Body of pancreas (tissue), 4 donors: Measurements from ENCODE around the gene TCF3. TPM values are rescaled to one million over a fixed set of nuclear protein-coding genes. Genes with fewer than 3 reads are reported as not detected.

Experiments used
- ATAC-seq: fragments of 150-250 bp; one replicate; pipeline ENCODE4 v1.9.1; 2016
- DNase-seq, 4 donors: peaks; one replicate each; pipeline ENCODE4 v3.0.0-alpha.2; 2019
- H3K27ac ChIP-seq, 4 donors: fragments of 200-600 bp; sonication (generic); 1 replicate in 3 of 4; 2 replicates in 1 of 4; pipeline versions ENCODE4 v1.5.1 to v1.6.1; 2016 to 2019; ENCODE audit warnings: mild to moderate bottlenecking in 1 of 4, mixed read lengths in 1 of 4, moderate library complexity in 1 of 4
- H3K27me3 ChIP-seq, 2 donors: fragments of 200-600 bp; sonication (generic); one replicate each; pipeline ENCODE4 v1.6.0; 2016; ENCODE audit warnings: mild to moderate bottlenecking in 1 of 2
- H3K36me3 ChIP-seq, 2 donors: fragments of 200-600 bp; sonication (generic); replicated peaks in 1 of 2; 2 replicates each; pipeline ENCODE4 v1.5.1; 2016; ENCODE audit warnings: low read depth in 2 of 2; ENCODE audit not compliant: insufficient read depth in 1 of 2
- H3K4me1 ChIP-seq: fragments of 200-600 bp; sonication (generic); one replicate; pipeline ENCODE4 v1.6.0; 2016
- H3K4me3 ChIP-seq, 2 donors: fragments of 200-600 bp; sonication (generic); 1 replicate in 1 of 2; 2 replicates in 1 of 2; pipeline ENCODE4 v1.5.1; 2016 to 2019
- H3K9me3 ChIP-seq, 3 donors: fragments of 200-600 bp; sonication (generic); 1 replicate in 2 of 3; 2 replicates in 1 of 3; pipeline ENCODE4 v1.5.1; 2016
- POLR2A ChIP-seq, 3 donors: fragments of 450-650 bp; IDR thresholded peaks; one replicate each; pipeline ENCODE4 v1.6.1; 2016; ENCODE audit warnings: antibody characterized with exemption in 3 of 3, mild to moderate bottlenecking in 2 of 3
- WGBS, 2 donors: methylation state at CpG; one replicate each; pipeline ENCODE4 v1.1.5; 2017; 5-methylcytosine and 5-hydroxymethylcytosine counted together
- intact Hi-C: fragments of 100-400 bp; cut with DNase I; formaldehyde crosslinking; loops from one replicate; pipeline ENCODE4 v1.15.1; 2023
- total RNA-seq, 2 donors: library from RNA; depleted of rRNA; stranded (reverse); fragments of >200 nt; gene quantifications; one replicate each; pipeline ENCODE4 v1.1.0, GENCODE V29; 2016
- TF ChIP-seq, protein P1 (sequence below), 7 experiments: fragments of 450-650 bp in 4 of 7; fragments of 200-600 bp in 3 of 7; sonication (generic) in 3 of 7; IDR thresholded peaks; one replicate each; pipeline ENCODE4 v1.5.1; 2016 to 2019; ENCODE audit warnings: antibody characterized with exemption in 7 of 7

Gene TCF3
- total RNA-seq, 2 donors from 2014 or later, result 23.7 to 25.4 TPM

GRCh38 chr19:1648920-1649541 lies 3.4 kb downstream of the TCF3 start:
- Histone ChIP-seq H3K9me3 (no peaks in the 10 kb centered on the region), H3K27me3 (no peaks in the 10 kb centered on the region), H3K27ac (no peak overlapping the region), H3K4me1 (peaks cover 11% of the 10 kb centered on the region), H3K36me3 (no peaks in the 10 kb centered on the region), H3K4me3 (no peak overlapping the region)
- 88 to 89% methylated on average over 17 to 18 of the region's 23 CpGs for WGBS, 2 donors
- ATAC-seq (no peak), DNase-seq (no peak)
- TF ChIP-seq POLR2A (IDR thresholded peaks at IDR 0.05), result no peak
- TF ChIP-seq, protein P1, sequence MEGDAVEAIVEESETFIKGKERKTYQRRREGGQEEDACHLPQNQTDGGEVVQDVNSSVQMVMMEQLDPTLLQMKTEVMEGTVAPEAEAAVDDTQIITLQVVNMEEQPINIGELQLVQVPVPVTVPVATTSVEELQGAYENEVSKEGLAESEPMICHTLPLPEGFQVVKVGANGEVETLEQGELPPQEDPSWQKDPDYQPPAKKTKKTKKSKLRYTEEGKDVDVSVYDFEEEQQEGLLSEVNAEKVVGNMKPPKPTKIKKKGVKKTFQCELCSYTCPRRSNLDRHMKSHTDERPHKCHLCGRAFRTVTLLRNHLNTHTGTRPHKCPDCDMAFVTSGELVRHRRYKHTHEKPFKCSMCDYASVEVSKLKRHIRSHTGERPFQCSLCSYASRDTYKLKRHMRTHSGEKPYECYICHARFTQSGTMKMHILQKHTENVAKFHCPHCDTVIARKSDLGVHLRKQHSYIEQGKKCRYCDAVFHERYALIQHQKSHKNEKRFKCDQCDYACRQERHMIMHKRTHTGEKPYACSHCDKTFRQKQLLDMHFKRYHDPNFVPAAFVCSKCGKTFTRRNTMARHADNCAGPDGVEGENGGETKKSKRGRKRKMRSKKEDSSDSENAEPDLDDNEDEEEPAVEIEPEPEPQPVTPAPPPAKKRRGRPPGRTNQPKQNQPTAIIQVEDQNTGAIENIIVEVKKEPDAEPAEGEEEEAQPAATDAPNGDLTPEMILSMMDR (IDR thresholded peaks at IDR 0.05), result no peak
- intact Hi-C loops, result no loop called here

DNA sequence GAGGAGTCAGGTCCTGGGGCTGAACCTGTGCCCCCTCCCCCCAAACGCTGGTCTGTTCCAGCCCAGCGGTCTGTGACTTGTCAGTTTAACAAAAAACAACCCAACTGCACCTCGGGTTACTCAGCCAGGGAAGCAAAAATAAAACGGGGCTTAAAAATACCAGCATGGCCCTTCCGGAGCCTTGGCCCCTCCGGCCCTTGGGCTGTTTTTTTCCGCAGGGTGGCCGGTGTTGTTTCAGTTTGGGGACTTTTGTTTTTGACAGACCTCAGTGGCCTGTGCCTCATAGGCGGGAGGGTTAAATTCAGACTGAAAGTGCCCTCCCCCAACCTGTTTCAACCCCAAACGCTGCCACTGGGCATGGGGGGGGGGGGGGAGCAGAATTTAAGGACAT lies 4.0 kb downstream of the TCF3 start:
- intact Hi-C loops, result no loop called here
- no peaks in the 10 kb centered on the region for H3K9me3 ChIP-seq
- no peak overlapping the region for H3K4me3 ChIP-seq
- no peaks in the 10 kb centered on the region for H3K27me3 ChIP-seq
- ATAC-seq, result no peak
- no peaks in the 10 kb centered on the region for H3K36me3 ChIP-seq
- WGBS, 2 donors, result 78 to 79% methylated on average over 9 to 10 of the region's 10 CpGs
- TF ChIP-seq, protein P1 (IDR thresholded peaks at IDR 0.05), result no peak
- H3K27ac ChIP-seq, result no peak overlapping the region
- no peak for DNase-seq
- peaks cover 11% of the 10 kb centered on the region for H3K4me1 ChIP-seq

- Histone ChIP-seq H3K9me3 (no peaks in the 10 kb centered on the region), H3K36me3 (no peaks in the 10 kb centered on the region), H3K4me1 (peaks cover 11% of the 10 kb centered on the region), H3K27ac (no peak overlapping the region), H3K4me3 (no peak overlapping the region), H3K27me3 (no peaks in the 10 kb centered on the region)
- DNase-seq (no peak), ATAC-seq (no peak)
- intact Hi-C loops, result no loop called here
- WGBS, 2 donors, result 91 to 92% methylated on average over 21 to 41 of the region's 41 CpGs
- TF ChIP-seq POLR2A (IDR thresholded peaks at IDR 0.05), result no peak
- TF ChIP-seq, protein P1 (IDR thresholded peaks at IDR 0.05), result no peak
These were observed 4.6 kb downstream of the TCF3 start for GRCh38 chr19:1647501-1648458.

GRCh38 chr19:1646659-1647453 lies 5.6 kb downstream of the TCF3 start:
- ATAC-seq (no peak), DNase-seq (no peak)
- H3K27me3 ChIP-seq, result no peaks in the 10 kb centered on the region
- intact Hi-C loops, result no loop called here
- TF ChIP-seq, protein P1 (IDR thresholded peaks at IDR 0.05), result no peak
- no peak for TF ChIP-seq POLR2A (IDR thresholded peaks at IDR 0.05)
- H3K27ac ChIP-seq, result no peak overlapping the region
- H3K36me3 ChIP-seq, result no peaks in the 10 kb centered on the region
- 90 to 91% methylated on average over 18 to 29 of the region's 29 CpGs for WGBS, 2 donors
- H3K4me1 ChIP-seq, result peaks cover 11% of the 10 kb centered on the region
- H3K9me3 ChIP-seq, result no peaks in the 10 kb centered on the region
- no peak overlapping the region for H3K4me3 ChIP-seq
